ENCODE results near the gene VIPR2. TPM values are rescaled to one million over a fixed set of nuclear protein-coding genes. Genes with fewer than 3 reads are reported as not detected.
"Not testable (repeated sequence)": the region's sequence is repeated elsewhere in the genome, so short reads cannot be mapped to it uniquely, and the experiment has no call there.

VIPR2 gene
- polyA plus RNA-seq, 3 donors, result not detected

- no peak overlapping the region for H3K4me3 Mint-ChIP-seq
- peaks cover 6 to 22% (median 14%) of the 10 kb centered on the region in 3 donors for H3K27me3 Mint-ChIP-seq (ENCODE audit: low read depth in 3 of 3)
- Histone ChIP-seq H4K20me1 (ENCODE audit: insufficient read depth, low read length) (no peaks in the 10 kb centered on the region), H3K4me2 (replicated peaks; ENCODE audit: extremely low read depth, low read length, poor library complexity, severe bottlenecking) (no peak overlapping the region), H2AFZ (ENCODE audit: insufficient read depth, low read depth, low read length, poor library complexity, severe bottlenecking) (no peak overlapping the region), H3K4me3 (replicated peaks in 1 of 3; ENCODE audit: low read depth in 2 of 3, low read length in 3 of 3) (no peak overlapping the region), H3K4me1 (ENCODE audit: control insufficient read depth in 1 of 2, insufficient read depth in 2 of 2, low read length in 2 of 2) (no peaks in the 10 kb centered on the region), H3K27me3 (ENCODE audit: control insufficient read depth in 2 of 2, insufficient read depth in 2 of 2, low read length in 2 of 2) (peaks cover 0 to 1% of the 10 kb centered on the region in 2 donors), H3K27ac (ENCODE audit: low read depth in 1 of 2, low read length in 2 of 2) (no peak overlapping the region), H3K9me3 (replicated peaks in 1 of 2; ENCODE audit: control insufficient read depth in 1 of 2, insufficient read depth in 1 of 2, low read length in 2 of 2) (no peaks in the 10 kb centered on the region), H3K79me2 (ENCODE audit: insufficient read depth, low read length) (no peaks in the 10 kb centered on the region), H3K36me3 (replicated peaks in 1 of 2; ENCODE audit: control insufficient read depth in 1 of 2, insufficient read depth in 2 of 2, low read length in 2 of 2) (no peaks in the 10 kb centered on the region), H3K9ac (ENCODE audit: insufficient read depth, low read length, poor library complexity, severe bottlenecking) (no peak overlapping the region)
- no peaks in the 10 kb centered on the region for H3K4me1 Mint-ChIP-seq
- no peak overlapping the region for H3K27ac Mint-ChIP-seq
- 83% methylated on average over 2 of the region's 7 CpGs for WGBS (ENCODE audit: insufficient coverage)
- no peak for TF ChIP-seq CTCF (IDR thresholded peaks at IDR 0.05)
- no peak for DNase-seq
- H3K9me3 Mint-ChIP-seq, result peaks cover 0 to 4% (median 2%) of the 10 kb centered on the region in 7 donors
- H3K36me3 Mint-ChIP-seq, result no peaks in the 10 kb centered on the region
- intact Hi-C loops (cut with micrococcal nuclease), result no loop called here
Measured at GRCh38 chr7:159136442-159136841, 8.2 kb downstream of the VIPR2 start.

- Histone ChIP-seq H3K36me3 (replicated peaks in 1 of 2; ENCODE audit: control insufficient read depth in 1 of 2, insufficient read depth in 2 of 2, low read length in 2 of 2) (no peaks in the 10 kb centered on the region), H3K27me3 (ENCODE audit: control insufficient read depth in 2 of 2, insufficient read depth in 2 of 2, low read length in 2 of 2) (no peaks in the 10 kb centered on the region), H3K4me1 (ENCODE audit: control insufficient read depth in 1 of 2, insufficient read depth in 2 of 2, low read length in 2 of 2) (no peaks in the 10 kb centered on the region), H4K20me1 (ENCODE audit: insufficient read depth, low read length) (no peaks in the 10 kb centered on the region), H3K9me3 (replicated peaks in 1 of 2; ENCODE audit: control insufficient read depth in 1 of 2, insufficient read depth in 1 of 2, low read length in 2 of 2) (no peaks in the 10 kb centered on the region), H3K9ac (ENCODE audit: insufficient read depth, low read length, poor library complexity, severe bottlenecking) (no peak overlapping the region), H3K27ac (ENCODE audit: low read depth in 1 of 2, low read length in 2 of 2) (no peak overlapping the region), H3K4me3 (replicated peaks in 1 of 3; ENCODE audit: low read depth in 2 of 3, low read length in 3 of 3) (no peak overlapping the region), H3K79me2 (ENCODE audit: insufficient read depth, low read length) (no peaks in the 10 kb centered on the region), H2AFZ (ENCODE audit: insufficient read depth, low read depth, low read length, poor library complexity, severe bottlenecking) (no peak overlapping the region), H3K4me2 (replicated peaks; ENCODE audit: extremely low read depth, low read length, poor library complexity, severe bottlenecking) (no peak overlapping the region)
- Mint-ChIP-seq H3K27ac (no peak overlapping the region), H3K4me1 (no peaks in the 10 kb centered on the region), H3K27me3 (ENCODE audit: low read depth in 3 of 3) (peaks cover 6 to 22% (median 10%) of the 10 kb centered on the region in 3 donors), H3K9me3 (peaks cover 0 to 4% (median 2%) of the 10 kb centered on the region in 7 donors), H3K4me3 (no peak overlapping the region), H3K36me3 (no peaks in the 10 kb centered on the region)
- WGBS (ENCODE audit: insufficient coverage), result 100% methylated on average over 1 of the region's 8 CpGs
- TF ChIP-seq CTCF (IDR thresholded peaks at IDR 0.05), result no peak
- intact Hi-C loops (cut with micrococcal nuclease), result no loop called here
- no peak for DNase-seq
Measured at GRCh38 chr7:159136013-159136412, 8.7 kb downstream of the VIPR2 start.

- not testable (repeated sequence) for H3K27me3 ChIP-seq (ENCODE audit: control insufficient read depth in 2 of 2, insufficient read depth in 2 of 2, low read length in 2 of 2); H3K4me2 ChIP-seq (replicated peaks; ENCODE audit: extremely low read depth, low read length, poor library complexity, severe bottlenecking); H3K36me3 Mint-ChIP-seq; H3K27ac ChIP-seq (ENCODE audit: low read depth in 1 of 2, low read length in 2 of 2); H3K4me1 Mint-ChIP-seq; H3K27me3 Mint-ChIP-seq (ENCODE audit: low read depth in 3 of 3); H3K4me3 ChIP-seq (replicated peaks in 1 of 3; ENCODE audit: low read depth in 2 of 3, low read length in 3 of 3); DNase-seq; H3K9ac ChIP-seq (ENCODE audit: insufficient read depth, low read length, poor library complexity, severe bottlenecking); H3K4me1 ChIP-seq (ENCODE audit: control insufficient read depth in 1 of 2, insufficient read depth in 2 of 2, low read length in 2 of 2); H4K20me1 ChIP-seq (ENCODE audit: insufficient read depth, low read length); H3K9me3 ChIP-seq (replicated peaks in 1 of 2; ENCODE audit: control insufficient read depth in 1 of 2, insufficient read depth in 1 of 2, low read length in 2 of 2); H2AFZ ChIP-seq (ENCODE audit: insufficient read depth, low read depth, low read length, poor library complexity, severe bottlenecking); H3K4me3 Mint-ChIP-seq; H3K9me3 Mint-ChIP-seq; H3K79me2 ChIP-seq (ENCODE audit: insufficient read depth, low read length); H3K36me3 ChIP-seq (replicated peaks in 1 of 2; ENCODE audit: control insufficient read depth in 1 of 2, insufficient read depth in 2 of 2, low read length in 2 of 2); H3K27ac Mint-ChIP-seq
- intact Hi-C loops (cut with micrococcal nuclease), result loop anchor here in 1 of 2 donors (2.0 kb wide), 1 partner anchor 32 kb away; no protein-coding TSS in a partner anchor
- 74% methylated on average over 3 of the region's 14 CpGs for WGBS (ENCODE audit: insufficient coverage)
Measured at GRCh38 chr7:159132670-159133443, 11.8 kb downstream of the VIPR2 start.

Data from CD14-positive monocyte (primary cell).